ENCODE data around the gene IDH3A. TPM values are rescaled to one million over a fixed set of nuclear protein-coding genes. Genes with fewer than 3 reads are reported as not detected.

Gene IDH3A
- total RNA-seq, 1 donor from 2014 or later: 46.7 TPM

DNA sequence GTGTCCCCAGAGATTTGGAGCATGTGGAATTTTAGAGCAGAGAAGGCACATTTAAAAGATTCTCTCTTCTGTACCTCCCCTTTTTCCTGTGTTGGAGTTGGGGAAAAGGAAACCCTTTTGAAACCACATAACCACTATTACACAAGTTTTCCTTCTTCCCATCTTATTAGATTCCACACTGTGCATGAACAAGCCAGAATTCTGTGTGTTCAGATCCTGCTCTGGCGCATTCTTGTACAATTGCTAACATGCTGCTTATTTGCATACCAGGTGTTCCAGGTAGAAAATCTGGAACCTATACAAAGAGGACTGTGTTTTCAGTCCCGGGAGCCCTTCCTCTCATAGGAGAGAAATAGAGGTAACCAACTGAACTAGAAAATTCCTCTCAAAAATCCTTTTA is 15.4 kb upstream of the IDH3A start:
- Mint-ChIP-seq H3K9me3 (ENCODE audit: unreplicated experiment) (no peaks in the 10 kb centered on the region), H3K36me3 (ENCODE audit: unreplicated experiment) (no peaks in the 10 kb centered on the region), H3K27me3 (ENCODE audit: unreplicated experiment) (no peaks in the 10 kb centered on the region), H3K4me3 (ENCODE audit: unreplicated experiment) (no peak overlapping the region), H3K27ac (ENCODE audit: unreplicated experiment) (no peak overlapping the region), H3K4me1 (ENCODE audit: unreplicated experiment) (peaks cover 13% of the 10 kb centered on the region)
- DNase-seq (ENCODE audit: extremely low spot score, unreplicated experiment): no peak
- TF ChIP-seq CTCF (IDR thresholded peaks at IDR 0.05): no peak

GRCh38 chr15:78139578-78139977 is 9.6 kb upstream of the IDH3A start:
- Mint-ChIP-seq H3K36me3 (ENCODE audit: unreplicated experiment) (no peaks in the 10 kb centered on the region), H3K4me1 (ENCODE audit: unreplicated experiment) (no peaks in the 10 kb centered on the region), H3K9me3 (ENCODE audit: unreplicated experiment) (no peaks in the 10 kb centered on the region), H3K27ac (ENCODE audit: unreplicated experiment) (no peak overlapping the region), H3K4me3 (ENCODE audit: unreplicated experiment) (no peak overlapping the region), H3K27me3 (ENCODE audit: unreplicated experiment) (no peaks in the 10 kb centered on the region)
- no peak for DNase-seq (ENCODE audit: extremely low spot score, unreplicated experiment)
- TF ChIP-seq CTCF (IDR thresholded peaks at IDR 0.05): no peak

DNA sequence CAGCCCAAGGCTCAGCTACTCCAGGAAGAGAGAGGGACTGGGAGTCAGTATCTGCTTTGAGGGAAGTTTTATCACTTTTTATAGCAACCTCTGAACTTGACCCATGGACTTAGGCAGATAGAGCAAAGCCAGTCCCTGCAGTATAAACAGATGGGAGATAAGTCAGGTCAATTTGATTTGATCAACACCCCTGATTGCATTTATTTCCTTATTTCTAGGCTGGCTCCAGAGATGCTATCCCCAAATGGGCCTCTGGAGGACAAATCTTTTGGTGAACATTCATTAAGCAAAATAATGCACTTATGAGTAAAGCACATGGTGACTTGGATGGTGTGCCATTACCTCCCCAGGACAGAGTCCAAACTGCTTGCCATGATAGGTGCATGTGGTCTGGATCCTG is 8.9 kb upstream of the IDH3A start:
- TF ChIP-seq CTCF (IDR thresholded peaks at IDR 0.05): no peak
- H3K4me1 Mint-ChIP-seq (ENCODE audit: unreplicated experiment): no peaks in the 10 kb centered on the region
- H3K4me3 Mint-ChIP-seq (ENCODE audit: unreplicated experiment): no peak overlapping the region
- no peak overlapping the region for H3K27ac Mint-ChIP-seq (ENCODE audit: unreplicated experiment)
- DNase-seq (ENCODE audit: extremely low spot score, unreplicated experiment): no peak
- H3K36me3 Mint-ChIP-seq (ENCODE audit: unreplicated experiment): no peaks in the 10 kb centered on the region
- H3K27me3 Mint-ChIP-seq (ENCODE audit: unreplicated experiment): no peaks in the 10 kb centered on the region
- H3K9me3 Mint-ChIP-seq (ENCODE audit: unreplicated experiment): no peaks in the 10 kb centered on the region

DNA sequence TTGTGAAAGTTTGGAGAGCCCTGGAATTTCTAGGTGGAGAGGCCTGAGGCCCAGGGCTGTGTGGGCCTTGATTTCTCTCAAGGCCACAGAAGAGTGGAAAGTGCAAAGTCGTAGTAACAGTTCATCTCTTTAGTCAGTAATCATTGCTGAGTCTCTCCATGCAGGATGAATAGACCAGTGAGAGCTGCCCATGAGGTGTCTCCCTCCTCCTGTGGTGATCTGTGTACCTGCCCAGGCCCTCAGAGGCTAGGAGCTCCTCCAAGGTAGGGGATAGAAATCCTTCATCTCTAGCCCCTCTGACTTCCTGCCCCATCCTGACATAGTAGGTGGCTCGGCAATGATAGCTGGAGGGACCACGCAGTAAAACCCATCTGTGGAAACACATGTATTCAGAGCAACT is 6.8 kb upstream of the IDH3A start:
- Mint-ChIP-seq H3K27me3 (ENCODE audit: unreplicated experiment) (no peaks in the 10 kb centered on the region), H3K9me3 (ENCODE audit: unreplicated experiment) (no peaks in the 10 kb centered on the region), H3K36me3 (ENCODE audit: unreplicated experiment) (no peaks in the 10 kb centered on the region), H3K4me3 (ENCODE audit: unreplicated experiment) (no peak overlapping the region), H3K27ac (ENCODE audit: unreplicated experiment) (no peak overlapping the region), H3K4me1 (ENCODE audit: unreplicated experiment) (peaks cover under 1% of the 10 kb centered on the region)
- no peak for TF ChIP-seq CTCF (IDR thresholded peaks at IDR 0.05)
- DNase-seq (ENCODE audit: extremely low spot score, unreplicated experiment): no peak

GRCh38 chr15:78146425-78147154 is 2.6 kb upstream of the IDH3A start:
- no peaks in the 10 kb centered on the region for H3K9me3 Mint-ChIP-seq (ENCODE audit: unreplicated experiment)
- no peaks in the 10 kb centered on the region for H3K27me3 Mint-ChIP-seq (ENCODE audit: unreplicated experiment)
- no peak overlapping the region for H3K27ac Mint-ChIP-seq (ENCODE audit: unreplicated experiment)
- no peak for TF ChIP-seq CTCF (IDR thresholded peaks at IDR 0.05)
- H3K36me3 Mint-ChIP-seq (ENCODE audit: unreplicated experiment): no peaks in the 10 kb centered on the region
- no peak for DNase-seq (ENCODE audit: extremely low spot score, unreplicated experiment)
- H3K4me1 Mint-ChIP-seq (ENCODE audit: unreplicated experiment): peaks cover 24% of the 10 kb centered on the region
- H3K4me3 Mint-ChIP-seq (ENCODE audit: unreplicated experiment): no peak overlapping the region
